Keratinocyte (primary cell): Measurements from ENCODE around the gene STIM1. TPM values are rescaled to one million over a fixed set of nuclear protein-coding genes. Genes with fewer than 3 reads are reported as not detected.

Source experiments
- DNase-seq: peaks from one replicate; pipeline ENCODE4 v3.0.0-alpha.2; 2011; ENCODE audit warnings: low read depth, missing footprints, low spot score
- FAIRE-seq: peaks from 2 replicates; lab custom pipeline; 2011; peaks lifted over from hg19 to GRCh38; lab: Jason Lieb, UNC
- H2AFZ ChIP-seq: 2 replicates; pipeline ENCODE4 v1.6.0; 2012; ENCODE audit warnings: low read length, control low read depth, inconsistent platforms; ENCODE audit not compliant: control insufficient read depth
- H3K27ac ChIP-seq: 2 replicates; pipeline ENCODE4 v1.5.1; 2011; ENCODE audit warnings: low read length; ENCODE audit not compliant: control insufficient read depth, insufficient read depth
- H3K27me3 ChIP-seq: 3 replicates; pipeline ENCODE4 v1.6.0; 2011; ENCODE audit warnings: low read length; ENCODE audit not compliant: control insufficient read depth, insufficient read depth; ENCODE audit errors: extremely low read depth
- H3K36me3 ChIP-seq, 2 experiments: 2 replicates in 1 of 2; 3 replicates in 1 of 2; pipeline ENCODE4 v1.5.1; 2011; ENCODE audit warnings: low read length in 2 of 2, mild to moderate bottlenecking in 1 of 2; ENCODE audit not compliant: control insufficient read depth in 2 of 2, insufficient read depth in 2 of 2; ENCODE audit errors: extremely low read depth in 1 of 2
- H3K4me1 ChIP-seq: 3 replicates; pipeline ENCODE4 v1.5.1; 2011; ENCODE audit warnings: low read length; ENCODE audit not compliant: control insufficient read depth, insufficient read depth; ENCODE audit errors: extremely low read depth
- H3K4me2 ChIP-seq: 3 replicates; pipeline ENCODE4 v1.6.0; 2011; ENCODE audit warnings: low read depth, low read length; ENCODE audit not compliant: control insufficient read depth, insufficient read depth; ENCODE audit errors: extremely low read depth
- H3K4me3 ChIP-seq, 3 experiments: fragments of 200-600 bp in 1 of 3; sonication (generic) in 1 of 3; 2 replicates in 2 of 3; 3 replicates in 1 of 3; pipeline ENCODE4 v1.5.1; 2011 to 2016; ENCODE audit warnings: low read length in 3 of 3, mild to moderate bottlenecking in 3 of 3, control low read depth in 2 of 3, inconsistent platforms in 1 of 3, low read depth in 1 of 3, mixed read lengths in 1 of 3, mixed run types in 1 of 3, moderate library complexity in 1 of 3; ENCODE audit not compliant: control insufficient read depth in 2 of 3, insufficient read depth in 2 of 3; ENCODE audit errors: extremely low read depth in 1 of 3
- H3K79me2 ChIP-seq: 2 replicates; pipeline ENCODE4 v1.6.0; 2012; ENCODE audit warnings: low read length; ENCODE audit not compliant: control insufficient read depth, insufficient read depth
- H3K9ac ChIP-seq: 3 replicates; pipeline ENCODE4 v1.6.0; 2011; ENCODE audit warnings: low read length; ENCODE audit not compliant: control insufficient read depth, insufficient read depth; ENCODE audit errors: extremely low read depth
- H3K9me1 ChIP-seq: 3 replicates; pipeline ENCODE4 v1.6.0; 2011; ENCODE audit warnings: low read length; ENCODE audit not compliant: control insufficient read depth, insufficient read depth; ENCODE audit errors: extremely low read depth
- H3K9me3 ChIP-seq: 2 replicates; pipeline ENCODE4 v1.5.1; 2012; ENCODE audit warnings: low read depth, low read length; ENCODE audit not compliant: control insufficient read depth
- H4K20me1 ChIP-seq: 3 replicates; pipeline ENCODE4 v1.6.0; 2011; ENCODE audit warnings: low read length; ENCODE audit not compliant: control insufficient read depth, insufficient read depth; ENCODE audit errors: extremely low read depth
- CTCF ChIP-seq, 3 experiments: IDR thresholded peaks in 1 of 3; conservative IDR thresholded peaks in 1 of 3; optimal IDR thresholded peaks in 1 of 3; 2 replicates in 2 of 3; 3 replicates in 1 of 3; pipeline versions ENCODE3 to v1.5.1; 2011; ENCODE audit warnings: low read length in 3 of 3, mild to moderate bottlenecking in 3 of 3, moderate library complexity in 2 of 3, control low read depth in 1 of 3, inconsistent platforms in 1 of 3; ENCODE audit not compliant: insufficient read depth in 2 of 3; ENCODE audit errors: extremely low read depth in 1 of 3
- EZH2 ChIP-seq: IDR thresholded peaks from one replicate; pipeline ENCODE4 v1.6.1; 2012; ENCODE audit warnings: inconsistent platforms, mild to moderate bottlenecking, low read length, moderate library complexity
- dilution Hi-C: fragments of 300-500 bp; cut with MboI; formaldehyde crosslinking; loops from one replicate; pipeline ENCODE4 v1.7.0; 2020; ENCODE audit warnings: low sequenced_read_pairs; ENCODE audit not compliant: extremely low pct_ligation_motif_present
- polyA plus RNA-seq, 5 experiments: library from polyadenylated mRNA; depleted of rRNA in 3 of 5; stranded (reverse) in 3 of 5; stranded (forward) in 1 of 5; unstranded in 1 of 5; fragments of >200 nt; gene quantifications; 1 replicate in 1 of 5; 2 replicates in 3 of 5; 3 replicates in 1 of 5; pipeline versions ENCODE4 v1.2.1 to v1.2.3, GENCODE V29; 2011 to 2012; ENCODE audit warnings: missing spikeins in 2 of 5, low read depth in 1 of 5, low replicate concordance in 1 of 5

The STIM1 gene
- polyA plus RNA-seq, 1 donor (not counting 4 experiments of a cell fraction or from before 2014, with no cell fraction given): 23.7 TPM

DNA sequence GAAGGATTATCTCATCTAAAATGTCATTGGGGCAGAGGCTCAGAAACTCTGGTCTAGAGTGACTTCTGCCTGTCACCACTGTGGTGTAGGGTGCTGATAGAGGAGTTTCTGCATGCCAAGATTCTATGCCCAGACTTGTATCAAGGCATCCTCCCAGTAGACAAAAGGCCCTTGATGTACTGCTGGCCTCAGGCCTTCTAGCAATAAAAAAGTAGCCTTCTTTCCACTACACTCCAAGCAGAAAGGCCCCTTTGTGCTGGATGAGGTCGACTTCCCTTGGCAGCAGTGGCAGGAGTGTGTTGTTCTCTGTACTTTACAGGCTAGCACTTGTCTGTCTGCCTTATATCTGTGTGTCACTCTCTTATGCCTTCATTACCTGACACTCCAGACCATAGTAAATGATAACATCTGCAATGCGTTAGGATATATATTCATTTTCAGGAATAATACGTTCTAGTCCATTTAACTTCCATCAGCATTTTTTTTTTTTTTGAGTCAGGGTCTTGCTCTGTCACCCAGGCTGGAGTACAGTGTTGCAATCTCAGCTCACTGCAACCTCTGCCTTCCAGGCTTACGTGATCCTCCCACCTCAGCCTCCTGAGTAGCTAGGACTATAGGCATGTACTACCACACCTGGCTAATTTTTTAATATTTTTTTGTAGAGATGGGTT is 189.6 kb downstream of the STIM1 start:
- DNase-seq (peak; percentile 84), FAIRE-seq (peak; percentile 90)
- H4K20me1 ChIP-seq: no peaks in the 10 kb centered on the region
- dilution Hi-C loops: no loop called here
- peaks cover 2% of the 10 kb centered on the region for H3K79me2 ChIP-seq
- H3K9ac ChIP-seq: no peak overlapping the region
- H3K9me3 ChIP-seq: no peaks in the 10 kb centered on the region
- H3K27me3 ChIP-seq: no peaks in the 10 kb centered on the region
- H3K9me1 ChIP-seq: no peaks in the 10 kb centered on the region
- peak overlapping the region; percentile 43 for H3K27ac ChIP-seq
- no peak for TF ChIP-seq CTCF (optimal IDR thresholded peaks at IDR 0.05 in 1 of 3, IDR thresholded peaks at IDR 0.05 in 1 of 3, conservative IDR thresholded peaks at IDR 0.05 in 1 of 3; ENCODE audit: extremely low read depth in 1 of 3, insufficient read depth in 2 of 3, low read length in 3 of 3)
- TF ChIP-seq EZH2: no peak
- peak overlapping the region; percentile 60 for H3K4me2 ChIP-seq
- peaks cover 30% of the 10 kb centered on the region for H3K4me1 ChIP-seq
- H3K4me3 ChIP-seq: peak overlapping the region in 1 of 3 experiments; percentile 5
- no peak overlapping the region for H2AFZ ChIP-seq
- peaks cover 0 to 2% of the 10 kb centered on the region in 2 experiments for H3K36me3 ChIP-seq

- dilution Hi-C loops: no loop called here
- Histone ChIP-seq H3K9ac (no peak overlapping the region), H3K4me1 (peaks cover 30% of the 10 kb centered on the region), H4K20me1 (no peaks in the 10 kb centered on the region), H3K79me2 (peaks cover 2% of the 10 kb centered on the region), H2AFZ (no peak overlapping the region), H3K4me3 (no peak overlapping the region), H3K27me3 (no peaks in the 10 kb centered on the region), H3K9me1 (no peaks in the 10 kb centered on the region), H3K36me3 (peaks cover 0 to 2% of the 10 kb centered on the region in 2 experiments), H3K27ac (no peak overlapping the region), H3K4me2 (no peak overlapping the region), H3K9me3 (no peaks in the 10 kb centered on the region)
- no peak for DNase-seq
- TF ChIP-seq EZH2 (no peak), CTCF (optimal IDR thresholded peaks at IDR 0.05 in 1 of 3, IDR thresholded peaks at IDR 0.05 in 1 of 3, conservative IDR thresholded peaks at IDR 0.05 in 1 of 3; ENCODE audit: extremely low read depth in 1 of 3, insufficient read depth in 2 of 3, low read length in 3 of 3) (no peak)
- no peak for FAIRE-seq
Observed at GRCh38 chr11:4048340-4048739, 192.9 kb downstream of the STIM1 start.
